ENCODE measurements around the gene GLCE.

DNA sequence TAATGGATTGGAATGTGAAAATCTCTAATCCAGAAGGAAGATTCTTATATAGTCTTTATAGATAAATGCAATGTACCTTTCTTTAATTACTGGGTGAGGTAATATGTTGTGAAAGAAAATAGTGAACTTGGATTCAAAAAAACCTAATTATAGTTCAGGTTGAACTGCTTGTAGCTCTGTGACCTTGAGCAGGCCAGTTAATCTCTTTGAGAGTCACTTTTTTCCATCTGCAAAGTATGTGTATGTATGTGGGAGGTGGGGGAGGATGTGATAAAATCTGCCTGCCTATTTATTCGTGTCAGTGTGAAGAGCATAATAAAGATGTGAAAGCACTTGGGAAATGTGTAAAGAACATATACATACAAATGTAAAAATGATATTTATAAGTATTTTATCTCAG, 34.4 kb downstream of the GLCE start:
- TF ChIP-seq BACH2 (CRISPR knock-in tag; IDR thresholded peaks at IDR 0.05; ENCODE audit: borderline replicate concordance) (no peak), ZFP3 (CRISPR knock-in tag; IDR thresholded peaks at IDR 0.05) (no peak), OSR1 (CRISPR knock-in tag; IDR thresholded peaks at IDR 0.05) (no peak), ZC3H10 (CRISPR knock-in tag; IDR thresholded peaks at IDR 0.05) (no peak), ZNF70 (CRISPR knock-in tag; IDR thresholded peaks at IDR 0.05) (no peak), RARB (CRISPR knock-in tag; IDR thresholded peaks at IDR 0.05) (no peak)
- TF ChIP-seq, protein P1, sequence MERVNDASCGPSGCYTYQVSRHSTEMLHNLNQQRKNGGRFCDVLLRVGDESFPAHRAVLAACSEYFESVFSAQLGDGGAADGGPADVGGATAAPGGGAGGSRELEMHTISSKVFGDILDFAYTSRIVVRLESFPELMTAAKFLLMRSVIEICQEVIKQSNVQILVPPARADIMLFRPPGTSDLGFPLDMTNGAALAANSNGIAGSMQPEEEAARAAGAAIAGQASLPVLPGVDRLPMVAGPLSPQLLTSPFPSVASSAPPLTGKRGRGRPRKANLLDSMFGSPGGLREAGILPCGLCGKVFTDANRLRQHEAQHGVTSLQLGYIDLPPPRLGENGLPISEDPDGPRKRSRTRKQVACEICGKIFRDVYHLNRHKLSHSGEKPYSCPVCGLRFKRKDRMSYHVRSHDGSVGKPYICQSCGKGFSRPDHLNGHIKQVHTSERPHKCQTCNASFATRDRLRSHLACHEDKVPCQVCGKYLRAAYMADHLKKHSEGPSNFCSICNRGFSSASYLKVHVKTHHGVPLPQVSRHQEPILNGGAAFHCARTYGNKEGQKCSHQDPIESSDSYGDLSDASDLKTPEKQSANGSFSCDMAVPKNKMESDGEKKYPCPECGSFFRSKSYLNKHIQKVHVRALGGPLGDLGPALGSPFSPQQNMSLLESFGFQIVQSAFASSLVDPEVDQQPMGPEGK (CRISPR knock-in tag; IDR thresholded peaks at IDR 0.05; ENCODE audit: borderline replicate concordance), result no peak
- TF ChIP-seq, protein P2, sequence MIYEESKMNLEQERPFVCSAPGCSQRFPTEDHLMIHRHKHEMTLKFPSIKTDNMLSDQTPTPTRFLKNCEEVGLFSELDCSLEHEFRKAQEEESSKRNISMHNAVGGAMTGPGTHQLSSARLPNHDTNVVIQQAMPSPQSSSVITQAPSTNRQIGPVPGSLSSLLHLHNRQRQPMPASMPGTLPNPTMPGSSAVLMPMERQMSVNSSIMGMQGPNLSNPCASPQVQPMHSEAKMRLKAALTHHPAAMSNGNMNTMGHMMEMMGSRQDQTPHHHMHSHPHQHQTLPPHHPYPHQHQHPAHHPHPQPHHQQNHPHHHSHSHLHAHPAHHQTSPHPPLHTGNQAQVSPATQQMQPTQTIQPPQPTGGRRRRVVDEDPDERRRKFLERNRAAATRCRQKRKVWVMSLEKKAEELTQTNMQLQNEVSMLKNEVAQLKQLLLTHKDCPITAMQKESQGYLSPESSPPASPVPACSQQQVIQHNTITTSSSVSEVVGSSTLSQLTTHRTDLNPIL (CRISPR knock-in tag; IDR thresholded peaks at IDR 0.05; ENCODE audit: low read depth), result no peak
- TF ChIP-seq, protein P3, sequence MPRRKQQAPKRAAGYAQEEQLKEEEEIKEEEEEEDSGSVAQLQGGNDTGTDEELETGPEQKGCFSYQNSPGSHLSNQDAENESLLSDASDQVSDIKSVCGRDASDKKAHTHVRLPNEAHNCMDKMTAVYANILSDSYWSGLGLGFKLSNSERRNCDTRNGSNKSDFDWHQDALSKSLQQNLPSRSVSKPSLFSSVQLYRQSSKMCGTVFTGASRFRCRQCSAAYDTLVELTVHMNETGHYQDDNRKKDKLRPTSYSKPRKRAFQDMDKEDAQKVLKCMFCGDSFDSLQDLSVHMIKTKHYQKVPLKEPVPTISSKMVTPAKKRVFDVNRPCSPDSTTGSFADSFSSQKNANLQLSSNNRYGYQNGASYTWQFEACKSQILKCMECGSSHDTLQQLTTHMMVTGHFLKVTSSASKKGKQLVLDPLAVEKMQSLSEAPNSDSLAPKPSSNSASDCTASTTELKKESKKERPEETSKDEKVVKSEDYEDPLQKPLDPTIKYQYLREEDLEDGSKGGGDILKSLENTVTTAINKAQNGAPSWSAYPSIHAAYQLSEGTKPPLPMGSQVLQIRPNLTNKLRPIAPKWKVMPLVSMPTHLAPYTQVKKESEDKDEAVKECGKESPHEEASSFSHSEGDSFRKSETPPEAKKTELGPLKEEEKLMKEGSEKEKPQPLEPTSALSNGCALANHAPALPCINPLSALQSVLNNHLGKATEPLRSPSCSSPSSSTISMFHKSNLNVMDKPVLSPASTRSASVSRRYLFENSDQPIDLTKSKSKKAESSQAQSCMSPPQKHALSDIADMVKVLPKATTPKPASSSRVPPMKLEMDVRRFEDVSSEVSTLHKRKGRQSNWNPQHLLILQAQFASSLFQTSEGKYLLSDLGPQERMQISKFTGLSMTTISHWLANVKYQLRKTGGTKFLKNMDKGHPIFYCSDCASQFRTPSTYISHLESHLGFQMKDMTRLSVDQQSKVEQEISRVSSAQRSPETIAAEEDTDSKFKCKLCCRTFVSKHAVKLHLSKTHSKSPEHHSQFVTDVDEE (CRISPR knock-in tag; IDR thresholded peaks at IDR 0.05), result no peak

Data from SK-N-SH treated with all-trans-retinoic acid at 6 μM for 48 hours (cell line).